HFF-Myc (cell line): ENCODE data around the gene ZMIZ1.

Experiments used
- DNase-seq: peaks from one replicate; pipeline ENCODE4 v3.0.0-alpha.2; 2011; ENCODE audit warnings: low read depth; ENCODE audit errors: extremely low read depth
- H3K4me3 ChIP-seq: replicated peaks from 2 replicates; pipeline ENCODE4 v1.5.1; 2011; ENCODE audit warnings: low read depth, mild to moderate bottlenecking, control low read depth, low read length
- TF ChIP-seq, protein P1 (sequence below): IDR thresholded peaks from 2 replicates; pipeline ENCODE4 v1.5.1; 2012; ENCODE audit warnings: mild to moderate bottlenecking, low read depth, low read length, control low read depth; ENCODE audit errors: missing control alignments

ZMIZ1 gene

DNA sequence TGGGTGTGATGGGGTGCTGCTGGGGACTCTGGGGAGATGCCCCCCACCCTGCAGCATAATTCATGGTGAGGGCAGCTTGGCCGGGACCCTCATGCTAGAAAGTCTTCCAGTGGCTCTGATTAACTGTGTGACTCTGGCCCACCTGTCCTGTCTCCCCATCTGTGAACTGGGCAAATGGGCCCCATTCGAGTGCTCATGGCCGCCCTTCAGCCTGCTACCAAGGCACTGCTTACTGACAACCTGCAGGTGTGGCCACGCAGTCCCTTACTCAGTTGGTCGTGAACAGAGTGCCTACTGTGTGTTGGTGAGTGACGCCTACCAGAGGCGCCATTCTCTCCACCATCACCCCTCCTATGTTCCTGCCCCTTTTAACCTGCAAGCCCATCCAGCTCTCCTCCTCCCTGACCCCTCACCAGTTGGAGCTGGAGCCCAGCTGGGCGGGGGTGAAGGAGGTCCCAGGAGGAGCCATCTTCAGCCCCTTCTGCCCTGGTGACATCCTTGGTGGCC is 109.4 kb downstream of the ZMIZ1 start:
- no peak overlapping the region for H3K4me3 ChIP-seq
- TF ChIP-seq, protein P1, sequence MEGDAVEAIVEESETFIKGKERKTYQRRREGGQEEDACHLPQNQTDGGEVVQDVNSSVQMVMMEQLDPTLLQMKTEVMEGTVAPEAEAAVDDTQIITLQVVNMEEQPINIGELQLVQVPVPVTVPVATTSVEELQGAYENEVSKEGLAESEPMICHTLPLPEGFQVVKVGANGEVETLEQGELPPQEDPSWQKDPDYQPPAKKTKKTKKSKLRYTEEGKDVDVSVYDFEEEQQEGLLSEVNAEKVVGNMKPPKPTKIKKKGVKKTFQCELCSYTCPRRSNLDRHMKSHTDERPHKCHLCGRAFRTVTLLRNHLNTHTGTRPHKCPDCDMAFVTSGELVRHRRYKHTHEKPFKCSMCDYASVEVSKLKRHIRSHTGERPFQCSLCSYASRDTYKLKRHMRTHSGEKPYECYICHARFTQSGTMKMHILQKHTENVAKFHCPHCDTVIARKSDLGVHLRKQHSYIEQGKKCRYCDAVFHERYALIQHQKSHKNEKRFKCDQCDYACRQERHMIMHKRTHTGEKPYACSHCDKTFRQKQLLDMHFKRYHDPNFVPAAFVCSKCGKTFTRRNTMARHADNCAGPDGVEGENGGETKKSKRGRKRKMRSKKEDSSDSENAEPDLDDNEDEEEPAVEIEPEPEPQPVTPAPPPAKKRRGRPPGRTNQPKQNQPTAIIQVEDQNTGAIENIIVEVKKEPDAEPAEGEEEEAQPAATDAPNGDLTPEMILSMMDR = no peak
- DNase-seq = no peak

DNA sequence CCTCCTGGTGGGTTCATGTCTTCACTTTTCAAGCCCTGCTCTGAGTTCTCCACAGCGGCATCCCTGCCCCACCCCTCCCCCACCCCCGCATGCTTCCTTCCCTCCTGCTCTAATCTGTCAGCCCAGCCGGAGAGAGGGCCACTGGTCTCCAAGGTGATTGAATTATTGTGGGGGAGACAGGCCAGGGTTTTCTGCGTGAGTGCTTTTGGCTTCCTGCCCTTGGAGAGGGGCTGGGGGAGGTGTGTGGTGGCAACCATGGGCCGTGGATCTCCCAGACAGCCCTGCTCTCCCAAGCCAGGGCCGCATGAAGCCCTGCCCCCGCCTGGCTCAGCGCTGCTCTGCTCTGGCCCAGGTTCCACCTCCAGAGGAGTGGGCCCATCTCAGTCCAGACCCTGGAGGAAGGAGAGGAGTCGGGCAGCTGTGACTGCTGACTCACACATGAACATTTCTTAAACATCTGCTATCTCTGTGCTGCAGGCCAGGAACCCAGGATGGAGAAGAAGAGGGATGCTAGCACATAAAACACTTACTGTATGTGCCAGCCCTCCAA is 109.9 kb downstream of the ZMIZ1 start:
- TF ChIP-seq, protein P1 = no peak
- H3K4me3 ChIP-seq = no peak overlapping the region
- peak; percentile 82 for DNase-seq

- TF ChIP-seq, protein P1 = peak; percentile 21
- H3K4me3 ChIP-seq = no peak overlapping the region
- no peak for DNase-seq
These were observed 110.6 kb downstream of the ZMIZ1 start for GRCh38 chr10:79179164-79179956.

GRCh38 chr10:79179957-79180309 is 111.2 kb downstream of the ZMIZ1 start:
- no peak overlapping the region for H3K4me3 ChIP-seq
- TF ChIP-seq, protein P1 = peak; percentile 1
- DNase-seq = no peak

DNA sequence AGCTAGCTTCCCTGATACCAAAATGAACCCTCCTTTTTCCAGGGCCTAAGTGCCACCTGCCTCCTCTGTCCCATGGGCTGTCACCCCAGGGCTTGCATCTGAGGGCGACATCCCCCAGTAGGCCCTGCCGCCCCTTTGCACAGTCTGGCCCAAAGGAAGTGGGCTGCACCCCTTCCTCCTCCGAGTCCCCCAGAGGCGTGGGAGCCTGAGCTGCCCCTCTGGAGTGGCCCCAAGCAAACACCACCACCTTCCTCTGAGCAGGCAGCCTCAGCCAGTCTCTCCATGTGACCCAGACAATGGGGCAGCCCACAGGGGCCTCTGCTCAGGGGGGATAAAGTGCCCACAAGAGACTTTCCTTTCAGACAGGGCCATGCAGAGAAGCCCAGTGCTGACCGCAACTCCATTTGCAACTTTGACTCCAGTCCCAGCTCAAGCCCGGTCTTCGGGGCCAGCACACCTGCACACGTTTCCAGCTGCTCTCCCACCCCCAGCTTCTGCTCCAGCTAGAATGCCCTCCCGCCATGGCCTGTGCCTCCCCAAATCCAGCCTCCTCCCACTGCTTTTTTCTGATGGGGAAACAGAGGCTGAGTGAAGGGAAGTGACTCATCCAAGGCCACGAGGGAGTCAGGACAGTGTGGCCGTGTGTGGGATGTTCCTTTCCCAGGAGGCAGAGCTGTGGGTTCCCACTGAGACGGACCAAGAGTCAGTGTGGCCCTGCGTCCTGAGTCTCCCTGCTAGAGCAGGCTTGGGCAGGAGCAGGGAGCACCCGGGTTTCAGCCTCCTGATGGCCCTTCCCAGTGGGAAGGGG is 111.9 kb downstream of the ZMIZ1 start:
- TF ChIP-seq, protein P1 = no peak
- no peak for DNase-seq
- no peak overlapping the region for H3K4me3 ChIP-seq

DNA sequence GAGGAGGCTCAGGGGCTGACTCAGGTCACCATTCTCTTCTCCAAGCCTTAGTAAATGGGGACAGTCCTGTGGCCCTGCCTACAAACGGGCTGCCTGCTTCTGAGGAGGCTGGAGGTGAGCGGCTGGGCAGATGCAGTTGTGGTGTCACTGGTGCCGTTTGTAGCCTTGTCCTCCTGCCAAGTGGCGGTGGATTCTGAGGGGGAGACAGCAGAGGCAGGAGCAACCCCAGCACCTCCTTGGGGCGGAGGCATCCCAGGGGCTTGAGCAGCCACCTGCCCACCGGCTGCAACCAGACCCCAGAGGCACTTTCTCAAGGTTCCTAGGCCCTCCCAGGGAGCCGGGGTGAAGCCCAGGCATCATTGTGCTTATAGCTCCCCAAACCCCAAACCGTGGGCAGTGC is 112.5 kb downstream of the ZMIZ1 start:
- TF ChIP-seq, protein P1 = no peak
- no peak for DNase-seq
- H3K4me3 ChIP-seq = no peak overlapping the region
